ENCODE data around the gene SEC61A1.

SEC61A1 gene

DNA sequence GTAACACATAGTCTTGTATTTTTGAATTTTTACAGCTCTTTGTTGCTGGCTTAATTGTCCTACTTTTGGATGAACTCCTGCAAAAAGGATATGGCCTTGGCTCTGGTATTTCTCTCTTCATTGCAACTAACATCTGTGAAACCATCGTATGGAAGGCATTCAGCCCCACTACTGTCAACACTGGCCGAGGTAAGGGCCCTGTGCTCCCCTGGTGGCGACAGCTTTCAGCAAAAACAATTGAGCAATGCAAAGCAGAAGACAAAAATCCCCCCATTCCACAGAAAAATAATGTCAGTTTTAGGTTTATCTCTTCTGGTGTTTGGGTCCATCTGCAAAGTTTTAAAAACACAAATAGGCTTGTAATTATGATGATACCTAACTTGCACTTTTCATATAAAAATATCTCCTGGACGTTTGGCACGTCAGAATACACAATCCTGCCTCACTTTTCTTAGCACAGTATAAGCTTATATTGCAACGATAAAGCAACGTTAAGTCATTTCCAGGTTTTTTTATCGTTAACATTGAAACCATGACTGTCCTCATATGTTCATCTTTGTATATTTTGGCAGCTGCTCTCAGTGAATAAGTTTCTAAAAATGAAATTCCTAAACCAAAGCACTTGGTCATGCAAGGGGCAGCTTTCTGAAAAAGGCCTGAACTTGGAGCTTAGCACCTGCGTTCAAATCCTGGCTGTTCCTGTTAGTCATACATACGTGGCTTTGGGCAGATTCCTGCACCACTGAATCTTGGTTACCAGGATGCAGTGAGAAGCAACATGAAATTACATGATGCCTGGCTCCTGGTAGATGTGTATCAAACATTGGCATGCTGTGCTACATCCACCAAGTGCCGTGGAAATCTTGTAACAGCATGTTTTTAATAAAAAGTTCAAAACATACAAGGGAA lies 8.5 kb downstream of the SEC61A1 start:
- Histone ChIP-seq H3K27me3 (ENCODE audit: insufficient read depth, low read length) (no peaks in the 10 kb centered on the region), H2AFZ (ENCODE audit: low read length) (no peak overlapping the region), H3K9me2 (ENCODE audit: low read depth, low read length) (no peaks in the 10 kb centered on the region), H3K9ac (ENCODE audit: low read length) (no peak overlapping the region), H3K4me2 (ENCODE audit: low read length) (no peak overlapping the region), H3K9me3 (ENCODE audit: low read length) (no peaks in the 10 kb centered on the region), H3K36me3 (ENCODE audit: insufficient read depth, low read length) (peaks cover 94% of the 10 kb centered on the region), H4K20me1 (ENCODE audit: insufficient read depth, low read length) (no peaks in the 10 kb centered on the region), H3K4me3 (ENCODE audit: low read depth, low read length, poor library complexity, severe bottlenecking) (no peak overlapping the region), H3K27ac (ENCODE audit: low read depth, low read length, poor library complexity, severe bottlenecking) (no peak overlapping the region), H3K79me2 (ENCODE audit: insufficient read depth, low read length) (no peaks in the 10 kb centered on the region; the same call in 1 of the 2 replicates), H3K4me1 (ENCODE audit: insufficient read depth, low read length, severe bottlenecking) (peaks cover 2% of the 10 kb centered on the region), H3F3A (ENCODE audit: insufficient read depth, low read length) (no peaks in the 10 kb centered on the region)
- no peak for TF ChIP-seq EZH2 (IDR thresholded peaks at IDR 0.05; ENCODE audit: borderline replicate concordance, low read length)
- TF ChIP-seq, protein P1, sequence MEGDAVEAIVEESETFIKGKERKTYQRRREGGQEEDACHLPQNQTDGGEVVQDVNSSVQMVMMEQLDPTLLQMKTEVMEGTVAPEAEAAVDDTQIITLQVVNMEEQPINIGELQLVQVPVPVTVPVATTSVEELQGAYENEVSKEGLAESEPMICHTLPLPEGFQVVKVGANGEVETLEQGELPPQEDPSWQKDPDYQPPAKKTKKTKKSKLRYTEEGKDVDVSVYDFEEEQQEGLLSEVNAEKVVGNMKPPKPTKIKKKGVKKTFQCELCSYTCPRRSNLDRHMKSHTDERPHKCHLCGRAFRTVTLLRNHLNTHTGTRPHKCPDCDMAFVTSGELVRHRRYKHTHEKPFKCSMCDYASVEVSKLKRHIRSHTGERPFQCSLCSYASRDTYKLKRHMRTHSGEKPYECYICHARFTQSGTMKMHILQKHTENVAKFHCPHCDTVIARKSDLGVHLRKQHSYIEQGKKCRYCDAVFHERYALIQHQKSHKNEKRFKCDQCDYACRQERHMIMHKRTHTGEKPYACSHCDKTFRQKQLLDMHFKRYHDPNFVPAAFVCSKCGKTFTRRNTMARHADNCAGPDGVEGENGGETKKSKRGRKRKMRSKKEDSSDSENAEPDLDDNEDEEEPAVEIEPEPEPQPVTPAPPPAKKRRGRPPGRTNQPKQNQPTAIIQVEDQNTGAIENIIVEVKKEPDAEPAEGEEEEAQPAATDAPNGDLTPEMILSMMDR (IDR thresholded peaks at IDR 0.05; ENCODE audit: low read length), result no peak

DNA sequence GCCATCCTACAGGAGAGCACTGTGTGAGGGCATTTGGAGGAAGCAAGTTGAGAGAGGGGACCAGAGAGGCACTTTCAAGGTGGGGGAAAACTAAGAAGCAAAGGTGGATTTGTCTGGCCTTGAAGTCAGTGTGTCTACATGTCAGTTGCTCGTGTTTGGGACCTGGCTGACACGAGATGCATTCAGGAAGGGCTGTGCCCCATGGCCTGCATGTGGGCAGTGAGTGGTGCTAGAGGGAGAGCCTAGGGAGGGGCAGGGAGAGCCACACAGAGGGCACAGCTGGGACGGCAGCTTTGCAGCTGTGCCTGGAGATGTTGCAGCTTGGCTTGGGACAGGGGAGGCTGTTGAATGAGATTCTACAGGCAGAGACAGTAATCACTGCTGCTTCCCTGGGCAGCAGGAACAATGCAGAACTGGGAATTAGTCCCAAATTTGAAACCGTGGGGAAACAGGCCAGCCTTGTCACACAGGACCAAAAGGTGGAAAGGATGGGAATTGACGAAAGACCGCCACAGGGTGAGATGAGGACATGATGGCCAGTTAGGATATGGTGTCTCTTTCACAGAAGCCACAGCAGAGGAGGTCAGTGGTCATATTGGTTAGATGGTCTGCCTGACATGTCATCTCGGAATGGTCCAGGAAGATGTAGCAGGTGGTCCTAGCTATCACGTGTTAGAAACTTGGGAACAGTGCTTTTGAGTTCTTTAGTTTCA lies 10.0 kb downstream of the SEC61A1 start:
- Histone ChIP-seq H3K9ac (ENCODE audit: low read length) (no peak overlapping the region), H3K4me1 (ENCODE audit: insufficient read depth, low read length, severe bottlenecking) (no peaks in the 10 kb centered on the region), H3K27me3 (ENCODE audit: insufficient read depth, low read length) (no peaks in the 10 kb centered on the region), H3F3A (ENCODE audit: insufficient read depth, low read length) (no peaks in the 10 kb centered on the region; the same call in 1 of the 2 replicates), H3K4me2 (ENCODE audit: low read length) (no peak overlapping the region), H3K9me3 (ENCODE audit: low read length) (no peaks in the 10 kb centered on the region), H3K79me2 (ENCODE audit: insufficient read depth, low read length) (no peaks in the 10 kb centered on the region), H3K36me3 (ENCODE audit: insufficient read depth, low read length) (peaks cover 96% of the 10 kb centered on the region), H3K4me3 (ENCODE audit: low read depth, low read length, poor library complexity, severe bottlenecking) (no peak overlapping the region), H2AFZ (ENCODE audit: low read length) (no peak overlapping the region), H4K20me1 (ENCODE audit: insufficient read depth, low read length) (no peaks in the 10 kb centered on the region), H3K9me2 (ENCODE audit: low read depth, low read length) (no peaks in the 10 kb centered on the region), H3K27ac (ENCODE audit: low read depth, low read length, poor library complexity, severe bottlenecking) (no peak overlapping the region)
- TF ChIP-seq EZH2 (IDR thresholded peaks at IDR 0.05; ENCODE audit: borderline replicate concordance, low read length), result no peak
- TF ChIP-seq, protein P1 (IDR thresholded peaks at IDR 0.05; ENCODE audit: low read length), result no peak

DNA sequence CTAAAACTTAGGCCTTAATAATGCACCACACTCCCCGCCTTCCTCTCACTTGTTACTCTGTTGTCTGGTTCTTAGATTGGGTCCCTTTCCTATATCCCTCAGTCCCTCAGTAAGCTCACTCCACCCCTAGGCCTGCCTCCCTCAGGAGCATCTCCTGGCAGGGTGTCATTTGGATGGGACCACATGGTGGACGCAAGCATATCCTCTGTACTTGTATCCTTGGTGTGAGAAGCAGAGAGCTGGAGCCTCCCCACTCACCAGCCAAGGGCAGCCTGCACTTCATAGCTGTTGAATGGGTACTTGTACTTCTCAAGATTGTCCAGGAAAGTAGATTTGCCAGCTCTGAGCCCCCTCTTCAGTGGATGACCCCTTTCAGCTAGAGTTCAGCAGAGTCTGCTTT lies 11.6 kb downstream of the SEC61A1 start:
- H2AFZ ChIP-seq (ENCODE audit: low read length), result no peak overlapping the region
- H4K20me1 ChIP-seq (ENCODE audit: insufficient read depth, low read length), result no peaks in the 10 kb centered on the region
- H3K27ac ChIP-seq (ENCODE audit: low read depth, low read length, poor library complexity, severe bottlenecking), result no peak overlapping the region
- H3F3A ChIP-seq (ENCODE audit: insufficient read depth, low read length), result no peaks in the 10 kb centered on the region; the same call in 1 of the 2 replicates
- no peak overlapping the region for H3K4me2 ChIP-seq (ENCODE audit: low read length)
- no peaks in the 10 kb centered on the region for H3K4me1 ChIP-seq (ENCODE audit: insufficient read depth, low read length, severe bottlenecking)
- TF ChIP-seq, protein P1 (IDR thresholded peaks at IDR 0.05; ENCODE audit: low read length), result no peak
- H3K27me3 ChIP-seq (ENCODE audit: insufficient read depth, low read length), result no peaks in the 10 kb centered on the region
- H3K4me3 ChIP-seq (ENCODE audit: low read depth, low read length, poor library complexity, severe bottlenecking), result no peak overlapping the region
- H3K9ac ChIP-seq (ENCODE audit: low read length), result no peak overlapping the region
- no peaks in the 10 kb centered on the region for H3K9me3 ChIP-seq (ENCODE audit: low read length)
- peaks cover 98% of the 10 kb centered on the region for H3K36me3 ChIP-seq (ENCODE audit: insufficient read depth, low read length)
- no peaks in the 10 kb centered on the region for H3K79me2 ChIP-seq (ENCODE audit: insufficient read depth, low read length)
- H3K9me2 ChIP-seq (ENCODE audit: low read depth, low read length), result no peaks in the 10 kb centered on the region
